SU-DHL-6 (cell line): Measurements from ENCODE around the gene ACVR2A.

Experiments used
- H2AFZ ChIP-seq: fragments of 200-600 bp; sonication (generic); 2 replicates; pipeline ENCODE4 v1.6.1; 2014; ENCODE audit warnings: low read depth, mild to moderate bottlenecking, moderate library complexity, mixed read lengths, antibody characterized with exemption, low read length; ENCODE audit not compliant: severe bottlenecking
- H3F3A ChIP-seq: fragments of 200-600 bp; shearing (Covaris generic); 2 replicates; pipeline ENCODE4 v1.6.0; 2016; ENCODE audit warnings: antibody characterized with exemption, mild to moderate bottlenecking; ENCODE audit not compliant: insufficient read depth
- H3K27ac ChIP-seq: fragments of 200-600 bp; sonication (generic); 2 replicates; pipeline ENCODE4 v1.5.1; 2016; ENCODE audit warnings: low read depth, mild to moderate bottlenecking, low read length, moderate library complexity, mixed read lengths
- H3K27me3 ChIP-seq: fragments of 200-600 bp; sonication (generic), shearing (Covaris generic); 2 replicates; pipeline ENCODE4 v1.6.0; 2014; ENCODE audit warnings: mild to moderate bottlenecking, low read length
- H3K36me3 ChIP-seq: fragments of 200-600 bp; sonication (generic); 2 replicates; pipeline ENCODE4 v1.6.1; 2014; ENCODE audit warnings: mild to moderate bottlenecking, low read length, mixed read lengths
- H3K4me2 ChIP-seq: fragments of 300-600, 200-600 bp; shearing (Covaris generic), sonication (generic); 2 replicates; pipeline ENCODE4 v1.6.0; 2014; ENCODE audit warnings: low read length, low read depth, mild to moderate bottlenecking; ENCODE audit not compliant: poor library complexity, severe bottlenecking
- H3K4me3 ChIP-seq: fragments of 200-600 bp; sonication (generic); 2 replicates; pipeline ENCODE4 v1.5.1; 2014; ENCODE audit warnings: antibody characterized with exemption, low read length, mild to moderate bottlenecking, mixed read lengths; ENCODE audit not compliant: insufficient read depth, poor library complexity, severe bottlenecking
- H3K79me2 ChIP-seq: fragments of 200-600 bp; sonication (generic); 2 replicates; pipeline ENCODE4 v1.6.1; 2014; ENCODE audit warnings: mild to moderate bottlenecking, low read length, moderate library complexity; ENCODE audit not compliant: insufficient read depth
- H3K9ac ChIP-seq: fragments of 200-600 bp; sonication (generic); 2 replicates; pipeline ENCODE4 v1.7.0; 2014; ENCODE audit warnings: mild to moderate bottlenecking, low read length
- H3K9me2 ChIP-seq: fragments of 200-600 bp; sonication (generic); replicated peaks from 2 replicates; pipeline ENCODE4 v1.6.1; 2014; ENCODE audit warnings: low read length; ENCODE audit not compliant: insufficient read depth
- H3K9me3 ChIP-seq: fragments of 200-600 bp; sonication (generic); 2 replicates; pipeline ENCODE4 v1.6.1; 2014; ENCODE audit warnings: low read length, mixed read lengths; ENCODE audit not compliant: insufficient read depth
- H4K20me1 ChIP-seq: fragments of 200-600 bp; sonication (generic); 2 replicates; pipeline ENCODE4 v1.6.1; 2014; ENCODE audit warnings: low read depth, mild to moderate bottlenecking, antibody characterized with exemption, low read length, moderate library complexity, mixed read lengths
- CTCF ChIP-seq: fragments of 200-600 bp; sonication (generic); IDR thresholded peaks from one replicate; pipeline ENCODE4 v1.5.1; 2017; ENCODE audit warnings: antibody characterized with exemption, mild to moderate bottlenecking, low read length, moderate library complexity; ENCODE audit not compliant: insufficient read depth, poor library complexity, severe bottlenecking
- EZH2phosphoT487 ChIP-seq: fragments of 200-600 bp; sonication (generic), shearing (Covaris generic); conservative IDR thresholded peaks from 2 replicates; pipeline ENCODE4 v1.6.1; 2018; ENCODE audit warnings: mild to moderate bottlenecking, antibody characterized with exemption, low read length, moderate library complexity, mixed read lengths

ACVR2A gene

DNA sequence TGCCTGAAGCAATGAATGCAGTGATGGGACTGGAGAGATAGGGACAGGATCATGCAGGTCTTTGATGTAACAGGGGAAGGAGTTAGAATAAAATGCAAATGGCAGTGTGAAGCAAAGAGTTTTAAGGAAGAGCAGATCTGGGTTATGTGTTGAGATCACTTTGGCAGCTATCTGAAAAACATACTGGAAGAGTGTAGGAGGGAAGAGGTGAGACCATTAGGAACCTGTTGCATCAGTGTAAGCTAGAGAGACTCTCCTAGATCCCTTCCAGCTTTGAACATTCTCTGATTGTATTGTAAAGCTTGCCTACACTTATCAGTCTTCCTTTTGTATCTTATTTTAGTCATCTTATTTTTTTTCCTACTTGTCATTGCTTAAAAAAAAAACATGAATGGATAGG lies 10.5 kb downstream of the ACVR2A start:
- H3K27ac ChIP-seq = no peak overlapping the region

DNA sequence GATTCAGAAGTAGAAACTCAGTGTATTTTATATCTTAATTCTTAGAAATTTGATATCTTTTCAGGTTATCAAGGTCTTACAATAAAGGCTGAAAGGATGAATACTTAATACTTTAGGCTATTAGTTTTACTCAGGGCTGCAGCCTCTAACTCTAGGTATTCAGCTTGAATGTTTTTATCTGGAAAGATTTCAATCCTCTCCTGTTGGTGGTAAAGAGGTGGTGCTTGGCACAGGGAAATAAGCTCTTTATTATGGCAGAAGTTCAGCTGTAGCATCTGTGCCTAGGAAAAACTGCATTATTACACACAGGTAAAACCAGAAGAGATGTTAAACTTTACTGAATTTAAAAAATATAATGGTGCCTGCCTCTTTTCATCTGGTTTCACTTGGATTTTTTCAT lies 11.1 kb downstream of the ACVR2A start:
- H2AFZ ChIP-seq = no peak overlapping the region
- no peaks in the 10 kb centered on the region for H3K9me3 ChIP-seq
- peaks cover 4% of the 10 kb centered on the region; the same call in 1 of the 2 replicates for H4K20me1 ChIP-seq
- no peaks in the 10 kb centered on the region for H3K79me2 ChIP-seq
- no peaks in the 10 kb centered on the region for H3K36me3 ChIP-seq
- no peak for TF ChIP-seq CTCF
- TF ChIP-seq EZH2phosphoT487 = no peak
- H3K27me3 ChIP-seq = no peaks in the 10 kb centered on the region
- no peak overlapping the region for H3K27ac ChIP-seq
- H3K9ac ChIP-seq = no peak overlapping the region
- H3K4me3 ChIP-seq = no peak overlapping the region
- no peaks in the 10 kb centered on the region for H3K9me2 ChIP-seq
- no peak overlapping the region for H3K4me2 ChIP-seq
- H3F3A ChIP-seq = no peaks in the 10 kb centered on the region

More for the DNA sequence above, 10.5 kb downstream of the ACVR2A start:
- Histone ChIP-seq H3K9me2 (no peaks in the 10 kb centered on the region), H4K20me1 (peaks cover 4% of the 10 kb centered on the region; the same call in 1 of the 2 replicates), H3K9ac (no peak overlapping the region), H2AFZ (no peak overlapping the region), H3K9me3 (no peaks in the 10 kb centered on the region), H3F3A (no peaks in the 10 kb centered on the region), H3K79me2 (no peaks in the 10 kb centered on the region), H3K27me3 (no peaks in the 10 kb centered on the region), H3K4me2 (no peak overlapping the region), H3K36me3 (no peaks in the 10 kb centered on the region), H3K4me3 (no peak overlapping the region)
- TF ChIP-seq CTCF = no peak
- TF ChIP-seq EZH2phosphoT487 = no peak

DNA sequence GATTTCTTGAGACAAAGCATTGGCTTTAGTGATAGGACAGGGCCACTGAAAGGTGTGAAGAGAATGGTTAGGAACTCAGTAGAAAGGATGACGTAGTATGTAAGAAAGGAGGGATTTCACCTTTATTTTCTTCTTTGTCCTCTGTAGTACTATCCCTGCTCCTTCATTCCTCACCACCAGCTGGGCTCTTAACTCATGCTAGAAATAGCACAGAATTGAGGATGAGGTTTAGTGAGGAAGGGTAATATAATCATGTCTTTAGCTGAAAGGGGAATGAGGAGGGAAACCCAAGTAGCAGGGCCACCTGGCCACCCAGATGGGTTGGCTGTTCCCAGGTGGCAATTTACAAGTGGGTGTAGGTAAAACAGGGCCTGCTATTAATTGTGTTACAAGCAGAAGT lies 15.2 kb downstream of the ACVR2A start:
- H3K27ac ChIP-seq = no peak overlapping the region
- H2AFZ ChIP-seq = no peak overlapping the region
- H3K4me3 ChIP-seq = no peak overlapping the region
- H3K4me2 ChIP-seq = no peak overlapping the region
- H3F3A ChIP-seq = no peaks in the 10 kb centered on the region
- no peaks in the 10 kb centered on the region for H3K27me3 ChIP-seq
- peaks cover 4% of the 10 kb centered on the region; the same call in 1 of the 2 replicates for H4K20me1 ChIP-seq
- no peaks in the 10 kb centered on the region for H3K79me2 ChIP-seq
- no peaks in the 10 kb centered on the region for H3K9me2 ChIP-seq
- TF ChIP-seq EZH2phosphoT487 (no peak), CTCF (no peak)
- no peaks in the 10 kb centered on the region for H3K36me3 ChIP-seq
- H3K9me3 ChIP-seq = no peaks in the 10 kb centered on the region
- H3K9ac ChIP-seq = no peak overlapping the region
